Liver (tissue), 9 donors: ENCODE data around the gene KCNS3. TPM values are rescaled to one million over a fixed set of nuclear protein-coding genes. Genes with fewer than 3 reads are reported as not detected.

Experiments
- DNase-seq: peaks from one replicate; pipeline ENCODE4 v3.0.0-alpha.2; 2017; ENCODE audit warnings: low spot score
- H3K27ac ChIP-seq, 2 donors: one replicate each; pipeline ENCODE4 v1.7.0; 2013; ENCODE audit warnings: inconsistent platforms in 2 of 2, low read length in 2 of 2, control low read depth in 1 of 2, low read depth in 1 of 2, mild to moderate bottlenecking in 1 of 2
- H3K27me3 ChIP-seq, 4 donors: one replicate each; pipeline versions ENCODE4 v1.6.1 to v1.7.0; 2013; ENCODE audit warnings: low read length in 3 of 4, inconsistent platforms in 1 of 4, mild to moderate bottlenecking in 1 of 4, moderate library complexity in 1 of 4; ENCODE audit not compliant: control insufficient read depth in 4 of 4, insufficient read depth in 4 of 4
- H3K36me3 ChIP-seq, 4 donors: one replicate each; pipeline versions ENCODE4 v1.6.1 to v1.7.0; 2013; ENCODE audit warnings: low read length in 3 of 4, mild to moderate bottlenecking in 3 of 4, low read depth in 1 of 4, moderate library complexity in 1 of 4; ENCODE audit not compliant: control insufficient read depth in 4 of 4, insufficient read depth in 3 of 4
- H3K4me1 ChIP-seq, 4 donors: one replicate each; pipeline versions ENCODE4 v1.6.1 to v1.7.0; 2013; ENCODE audit warnings: low read length in 3 of 4, mild to moderate bottlenecking in 3 of 4, moderate library complexity in 1 of 4; ENCODE audit not compliant: control insufficient read depth in 4 of 4, insufficient read depth in 4 of 4
- H3K4me3 ChIP-seq, 3 donors: one replicate each; pipeline versions ENCODE4 v1.6.1 to v1.7.0; 2013; ENCODE audit warnings: low read length in 3 of 3, control low read depth in 1 of 3, low read depth in 1 of 3, mild to moderate bottlenecking in 1 of 3
- H3K9ac ChIP-seq, 2 donors: one replicate each; pipeline ENCODE4 v1.7.0; 2013; ENCODE audit warnings: low read length in 2 of 2, mild to moderate bottlenecking in 2 of 2, moderate library complexity in 2 of 2, control low read depth in 1 of 2, low read depth in 1 of 2
- H3K9me3 ChIP-seq, 4 donors: one replicate each; pipeline versions ENCODE4 v1.6.1 to v1.7.0; 2013; ENCODE audit warnings: low read length in 3 of 4; ENCODE audit not compliant: control insufficient read depth in 4 of 4
- ATF3 ChIP-seq: IDR thresholded peaks from 2 replicates; pipeline ENCODE4 v1.6.1; 2016; ENCODE audit warnings: antibody characterized with exemption
- CTCF ChIP-seq: fragments of 150-350 bp; IDR thresholded peaks from 2 replicates; pipeline ENCODE4 v1.5.1; 2017; ENCODE audit warnings: improper control_type of control experiment, low read depth, low read length; ENCODE audit not compliant: missing input control
- FOXA1 ChIP-seq: IDR thresholded peaks from 2 replicates; pipeline ENCODE4 v1.6.1; 2016; ENCODE audit warnings: antibody characterized with exemption
- FOXA2 ChIP-seq: IDR thresholded peaks from 2 replicates; pipeline ENCODE4 v1.6.1; 2016; ENCODE audit warnings: antibody characterized with exemption
- GABPA ChIP-seq, 2 donors: IDR thresholded peaks in 1 of 2; conservative IDR thresholded peaks in 1 of 2; 2 replicates each; pipeline ENCODE4 v1.6.1; 2016; ENCODE audit warnings: antibody characterized with exemption in 2 of 2, mild to moderate bottlenecking in 1 of 2, moderate library complexity in 1 of 2
- HNF4A ChIP-seq, 2 donors: conservative IDR thresholded peaks; 2 replicates each; pipeline ENCODE4 v1.6.1; 2016; ENCODE audit warnings: antibody characterized with exemption in 2 of 2, mild to moderate bottlenecking in 2 of 2
- HNF4G ChIP-seq: IDR thresholded peaks from 2 replicates; pipeline ENCODE4 v1.6.1; 2016; ENCODE audit warnings: antibody characterized with exemption
- JUND ChIP-seq, 2 donors: IDR thresholded peaks; 2 replicates each; pipeline ENCODE4 v1.6.1; 2016; ENCODE audit warnings: antibody characterized with exemption in 2 of 2
- NR2F2 ChIP-seq: IDR thresholded peaks from 2 replicates; pipeline ENCODE4 v1.6.1; 2016; ENCODE audit warnings: antibody characterized with exemption
- RAD21 ChIP-seq, 2 donors: IDR thresholded peaks; 2 replicates each; pipeline ENCODE4 v1.6.1; 2016; ENCODE audit warnings: antibody characterized with exemption in 2 of 2, mild to moderate bottlenecking in 2 of 2
- REST ChIP-seq: IDR thresholded peaks from 2 replicates; pipeline ENCODE4 v1.6.1; 2016; ENCODE audit warnings: antibody characterized with exemption, mild to moderate bottlenecking
- RXRA ChIP-seq, 2 donors: IDR thresholded peaks; 2 replicates each; pipeline ENCODE4 v1.6.1; 2017 to 2018; ENCODE audit warnings: antibody characterized with exemption in 2 of 2, mild to moderate bottlenecking in 1 of 2
- ZBTB33 ChIP-seq: IDR thresholded peaks from 2 replicates; pipeline ENCODE4 v1.6.1; 2016; ENCODE audit warnings: antibody characterized with exemption
- WGBS: extraction: QIAGEN DNeasy Blood & Tissue Kit; methylation state at CpG from one replicate; pipeline ENCODE4 v1.1.7; 2013; 5-methylcytosine and 5-hydroxymethylcytosine counted together
- polyA plus RNA-seq, 2 donors: library from polyadenylated mRNA; stranded (reverse) in 1 of 2; unstranded in 1 of 2; fragments of 200-250 nt in 1 of 2; fragments of >200 nt in 1 of 2; fragmentation: Nextera tagmentation in 1 of 2; extraction: Ambion mirVana in 1 of 2; gene quantifications; one replicate each; pipeline versions ENCODE4 v1.2.1 to v1.2.3, GENCODE V29; 2013 to 2015
- total RNA-seq, 2 donors: library from RNA; depleted of rRNA; stranded (reverse); fragments of >200 nt; gene quantifications; one replicate each; pipeline ENCODE4 v1.2.3, GENCODE V29; 2014
- donor health status: healthy.
- donor health status: healthy.
- donor health status: healthy.
- donor health status: healthy.
- donor health status: healthy.

Gene KCNS3
- total and polyA plus RNA-seq, 4 donors: 0.56 to 2.8 (median 1.7) TPM

GRCh38 chr2:17879137-17879912, 858 bp downstream of the KCNS3 start:
- H3K27ac ChIP-seq: peak overlapping the region in 1 of 2 donors; percentile 25
- TF ChIP-seq RAD21 (IDR thresholded peaks at IDR 0.05) (peak in 1 of 2 donors; percentile 3), REST (no peak), NR2F2 (peak; percentile 34), ATF3 (no peak), RXRA (IDR thresholded peaks at IDR 0.05) (peak in 1 of 2 donors; percentile 31)
- H3K9ac ChIP-seq: no peak overlapping the region

GRCh38 chr2:17879913-17880274, 1.4 kb downstream of the KCNS3 start:
- Histone ChIP-seq H3K36me3 (no peaks in the 10 kb centered on the region), H3K4me3 (peak overlapping the region in 2 of 3 donors; percentile 73 to 78), H3K9me3 (no peaks in the 10 kb centered on the region), H3K27me3 (peaks cover 0 to 2% (median 0%) of the 10 kb centered on the region in 4 donors), H3K9ac (no peak overlapping the region), H3K4me1 (peaks cover 9 to 23% (median 20%) of the 10 kb centered on the region in 4 donors), H3K27ac (peak overlapping the region in 1 of 2 donors; percentile 42)
- TF ChIP-seq CTCF: no peak
- no peak for TF ChIP-seq HNF4G
- TF ChIP-seq HNF4A (conservative IDR thresholded peaks at IDR 0.05): peak in 1 of 2 donors; percentile 11
- TF ChIP-seq RXRA (IDR thresholded peaks at IDR 0.05): peak in 1 of 2 donors; percentile 23
- no peak for TF ChIP-seq ATF3
- TF ChIP-seq FOXA1: no peak
- no peak for TF ChIP-seq RAD21 (IDR thresholded peaks at IDR 0.05)
- no peak for TF ChIP-seq JUND (IDR thresholded peaks at IDR 0.05)
- TF ChIP-seq FOXA2: peak; percentile 34
- TF ChIP-seq GABPA (IDR thresholded peaks at IDR 0.05 in 1 of 2, conservative IDR thresholded peaks at IDR 0.05 in 1 of 2): no peak
- TF ChIP-seq ZBTB33: no peak
- DNase-seq: no peak
- WGBS: 12% methylated on average over 9 of the region's 9 CpGs

More at GRCh38 chr2:17879137-17879912, 858 bp downstream of the KCNS3 start:
- Histone ChIP-seq H3K4me3 (peak overlapping the region; percentile 21 to 78 (median 73)), H3K4me1 (peaks cover 9 to 23% (median 20%) of the 10 kb centered on the region in 4 donors), H3K27me3 (peaks cover 0 to 2% (median 0%) of the 10 kb centered on the region in 4 donors), H3K9me3 (no peaks in the 10 kb centered on the region), H3K36me3 (no peaks in the 10 kb centered on the region)
- no peak for DNase-seq
- 1% methylated on average over 49 of the region's 49 CpGs for WGBS
